HL-60/S4 (cell line): ENCODE data around the gene OAS2.
"Not testable (repeated sequence)": the region's sequence is repeated elsewhere in the genome, so short reads cannot be mapped to it uniquely, and the experiment has no call there.

ENCODE experiments used
- in situ Hi-C: fragments of 300-500 bp; cut with MboI; formaldehyde crosslinking; loops from 2 replicates; pipeline ENCODE4 v1.14.3; 2022; ENCODE audit warnings: low sequenced_read_pairs

The OAS2 gene

GRCh38 chr12:112947761-112948160, 30.6 kb upstream of the OAS2 start:
- in situ Hi-C loops, result no loop called here

- in situ Hi-C loops, result no loop called here
Observed at GRCh38 chr12:112948806-112949205, 29.5 kb upstream of the OAS2 start.

GRCh38 chr12:112950701-112951100, 27.6 kb upstream of the OAS2 start:
- in situ Hi-C loops, result no loop called here

- in situ Hi-C loops, result not testable (repeated sequence)
Observed at GRCh38 chr12:112957125-112957524, 21.2 kb upstream of the OAS2 start.

- in situ Hi-C loops, result no loop called here
Observed at GRCh38 chr12:112961074-112961473, 17.2 kb upstream of the OAS2 start.

- in situ Hi-C loops, result no loop called here
Observed at GRCh38 chr12:112961536-112961935, 16.8 kb upstream of the OAS2 start.

GRCh38 chr12:112962561-112962960, 15.8 kb upstream of the OAS2 start:
- in situ Hi-C loops, result no loop called here

- in situ Hi-C loops, result no loop called here
Observed at GRCh38 chr12:112963227-112963861, 15.0 kb upstream of the OAS2 start.

- in situ Hi-C loops, result no loop called here
Observed at GRCh38 chr12:112964067-112964670, 14.2 kb upstream of the OAS2 start.

GRCh38 chr12:112964915-112965314, 13.4 kb upstream of the OAS2 start:
- in situ Hi-C loops, result no loop called here

GRCh38 chr12:112965643-112966042, 12.7 kb upstream of the OAS2 start:
- in situ Hi-C loops, result no loop called here

GRCh38 chr12:112967306-112967705, 11.0 kb upstream of the OAS2 start:
- in situ Hi-C loops, result no loop called here

- in situ Hi-C loops, result no loop called here
Observed at GRCh38 chr12:112967858-112968257, 10.5 kb upstream of the OAS2 start.

- in situ Hi-C loops, result no loop called here
Observed at GRCh38 chr12:112969547-112970306, 8.6 kb upstream of the OAS2 start.

- in situ Hi-C loops, result no loop called here
Observed at GRCh38 chr12:112970391-112970790, 7.9 kb upstream of the OAS2 start.

GRCh38 chr12:112971248-112971647, 7.1 kb upstream of the OAS2 start:
- in situ Hi-C loops, result no loop called here

- in situ Hi-C loops, result no loop called here
Observed at GRCh38 chr12:112973011-112973735, 5.1 kb upstream of the OAS2 start.

- in situ Hi-C loops, result no loop called here
Observed at GRCh38 chr12:112973818-112974231, 4.5 kb upstream of the OAS2 start.

GRCh38 chr12:112974904-112975303, 3.4 kb upstream of the OAS2 start:
- in situ Hi-C loops, result no loop called here

GRCh38 chr12:112977139-112977538, 1.2 kb upstream of the OAS2 start:
- in situ Hi-C loops, result no loop called here

- in situ Hi-C loops, result no loop called here
Observed at GRCh38 chr12:112977641-112978040, 678 bp upstream of the OAS2 start.
